Neutrophil (primary cell): ENCODE results near the gene CASKIN1.

Experiments used
- H3K27ac ChIP-seq: fragments of 200-600 bp; sonication (generic); 2 replicates; pipeline ENCODE4 v1.5.1; 2016; ENCODE audit warnings: mild to moderate bottlenecking, moderate library complexity
- H3K27me3 ChIP-seq: fragments of 200-600 bp; sonication (generic); 2 replicates; pipeline ENCODE4 v1.6.0; 2016; ENCODE audit warnings: mild to moderate bottlenecking
- H3K36me3 ChIP-seq: fragments of 200-600 bp; sonication (generic); 2 replicates; pipeline ENCODE4 v1.5.1; 2017
- H3K4me1 ChIP-seq, 2 experiments: fragments of 200-600 bp in 1 of 2; sonication (generic) in 1 of 2; 1 replicate in 1 of 2; 2 replicates in 1 of 2; pipeline versions ENCODE4 v1.5.1 to v1.6.1; 2013 to 2016; ENCODE audit warnings: low read depth in 1 of 2, low read length in 1 of 2, mild to moderate bottlenecking in 1 of 2, moderate library complexity in 1 of 2; ENCODE audit not compliant: control insufficient read depth in 1 of 2, insufficient read depth in 1 of 2
- H3K4me3 ChIP-seq, 2 experiments: fragments of 200-600 bp in 1 of 2; sonication (generic) in 1 of 2; 1 replicate in 1 of 2; 2 replicates in 1 of 2; pipeline ENCODE4 v1.5.1; 2013 to 2016; ENCODE audit warnings: low read depth in 1 of 2, low read length in 1 of 2, mild to moderate bottlenecking in 1 of 2, moderate library complexity in 1 of 2
- H3K9me3 ChIP-seq: fragments of 200-600 bp; sonication (generic); 2 replicates; pipeline ENCODE4 v1.5.1; 2016
- TF ChIP-seq, protein P1 (sequence below): fragments of 200-600 bp; sonication (generic); IDR thresholded peaks from 2 replicates; pipeline ENCODE4 v1.5.1; 2016; ENCODE audit warnings: antibody characterized with exemption

Gene CASKIN1

DNA sequence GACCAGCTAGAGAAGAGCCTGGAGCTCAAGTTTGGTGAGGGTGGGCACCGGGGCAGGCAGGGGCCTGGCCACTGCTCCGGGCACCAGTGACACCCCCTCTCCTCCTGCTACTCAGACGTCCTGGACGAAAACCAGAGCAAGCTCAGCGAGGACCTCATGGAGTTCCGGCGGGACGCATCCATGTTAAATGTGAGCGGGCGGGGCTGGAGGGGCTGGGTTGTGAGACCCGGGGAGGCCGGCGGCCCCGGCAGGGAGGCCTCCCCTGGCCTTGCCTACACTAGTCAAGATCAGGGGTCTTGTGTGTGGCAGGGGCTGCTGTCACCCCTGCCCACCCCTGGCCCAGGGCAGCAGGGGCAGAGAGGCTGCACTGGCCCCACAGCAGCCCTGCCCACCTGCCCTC is 23.0 kb downstream of the CASKIN1 start:
- TF ChIP-seq, protein P1, sequence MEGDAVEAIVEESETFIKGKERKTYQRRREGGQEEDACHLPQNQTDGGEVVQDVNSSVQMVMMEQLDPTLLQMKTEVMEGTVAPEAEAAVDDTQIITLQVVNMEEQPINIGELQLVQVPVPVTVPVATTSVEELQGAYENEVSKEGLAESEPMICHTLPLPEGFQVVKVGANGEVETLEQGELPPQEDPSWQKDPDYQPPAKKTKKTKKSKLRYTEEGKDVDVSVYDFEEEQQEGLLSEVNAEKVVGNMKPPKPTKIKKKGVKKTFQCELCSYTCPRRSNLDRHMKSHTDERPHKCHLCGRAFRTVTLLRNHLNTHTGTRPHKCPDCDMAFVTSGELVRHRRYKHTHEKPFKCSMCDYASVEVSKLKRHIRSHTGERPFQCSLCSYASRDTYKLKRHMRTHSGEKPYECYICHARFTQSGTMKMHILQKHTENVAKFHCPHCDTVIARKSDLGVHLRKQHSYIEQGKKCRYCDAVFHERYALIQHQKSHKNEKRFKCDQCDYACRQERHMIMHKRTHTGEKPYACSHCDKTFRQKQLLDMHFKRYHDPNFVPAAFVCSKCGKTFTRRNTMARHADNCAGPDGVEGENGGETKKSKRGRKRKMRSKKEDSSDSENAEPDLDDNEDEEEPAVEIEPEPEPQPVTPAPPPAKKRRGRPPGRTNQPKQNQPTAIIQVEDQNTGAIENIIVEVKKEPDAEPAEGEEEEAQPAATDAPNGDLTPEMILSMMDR, result no peak
- Histone ChIP-seq H3K4me1 (no peaks in the 10 kb centered on the region), H3K9me3 (no peaks in the 10 kb centered on the region), H3K36me3 (peaks cover 98% of the 10 kb centered on the region), H3K27ac (no peak overlapping the region), H3K4me3 (no peak overlapping the region), H3K27me3 (peaks cover 3% of the 10 kb centered on the region)

DNA sequence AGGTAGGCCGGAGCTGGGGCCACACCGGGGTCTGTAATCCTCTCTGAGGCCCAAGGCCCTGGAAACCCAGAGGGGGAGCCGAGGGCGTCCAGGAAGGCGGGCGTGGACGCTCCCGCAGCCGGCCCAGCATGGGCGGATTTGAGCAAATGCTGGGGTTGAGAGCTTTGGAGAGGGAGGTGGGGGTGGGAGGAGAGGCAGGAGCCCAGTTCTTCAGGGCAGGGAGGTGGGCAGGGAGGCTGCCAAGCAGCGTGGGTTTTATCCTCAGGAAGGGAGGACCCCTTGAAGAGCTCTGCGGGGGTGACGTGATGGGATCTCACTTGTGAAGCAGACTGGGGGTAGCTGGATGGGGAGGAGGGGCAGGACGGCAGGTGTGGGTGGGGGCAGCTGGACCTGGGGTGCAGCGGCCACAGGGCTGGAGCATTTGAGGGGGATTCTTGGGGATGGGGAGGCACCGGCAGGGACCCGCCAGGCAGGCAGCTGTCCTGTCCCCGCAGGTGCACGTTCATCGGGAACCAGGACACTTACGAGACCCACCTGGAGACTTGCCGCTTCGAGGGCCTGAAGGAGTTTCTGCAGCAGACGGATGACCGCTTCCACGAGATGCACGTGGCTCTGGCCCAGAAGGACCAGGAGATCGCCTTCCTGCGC is 23.6 kb downstream of the CASKIN1 start:
- H3K27me3 ChIP-seq, result no peaks in the 10 kb centered on the region
- no peaks in the 10 kb centered on the region for H3K9me3 ChIP-seq
- TF ChIP-seq, protein P1, result no peak
- no peak overlapping the region for H3K4me3 ChIP-seq
- H3K27ac ChIP-seq, result no peak overlapping the region
- peaks cover 99% of the 10 kb centered on the region for H3K36me3 ChIP-seq
- H3K4me1 ChIP-seq, result no peaks in the 10 kb centered on the region

DNA sequence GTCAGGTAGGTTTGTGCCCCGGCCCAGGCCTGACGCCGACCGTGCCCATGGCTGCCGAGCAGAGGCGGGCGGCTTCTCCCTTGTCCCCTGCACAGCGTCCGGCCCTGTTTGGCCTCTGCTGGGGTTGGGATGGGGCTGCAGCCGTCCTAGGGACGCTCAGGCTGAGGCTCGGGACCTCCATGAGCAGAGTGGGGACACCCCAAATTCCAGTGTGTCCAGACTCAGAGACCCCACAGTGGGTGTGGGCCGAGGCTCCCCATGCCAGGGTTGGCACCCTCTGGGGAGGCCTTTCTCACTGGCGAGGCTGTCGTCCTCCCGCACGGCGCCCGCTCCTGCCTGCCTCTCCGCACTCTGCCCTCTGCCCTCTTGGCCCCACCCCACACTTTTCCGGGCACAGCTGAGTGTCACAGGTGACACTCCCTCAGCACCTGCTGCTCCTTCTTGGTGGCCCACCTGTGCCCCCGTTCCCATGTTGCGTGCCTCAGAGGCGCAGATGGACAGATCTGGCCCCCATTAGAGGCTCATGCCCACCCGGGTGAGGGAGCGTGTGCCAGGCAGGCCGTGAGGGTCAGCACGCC is 24.7 kb downstream of the CASKIN1 start:
- TF ChIP-seq, protein P1, result no peak
- Histone ChIP-seq H3K4me3 (no peak overlapping the region), H3K27ac (no peak overlapping the region), H3K27me3 (no peaks in the 10 kb centered on the region), H3K36me3 (peaks cover 98% of the 10 kb centered on the region), H3K4me1 (no peaks in the 10 kb centered on the region), H3K9me3 (no peaks in the 10 kb centered on the region)

GRCh38 chr16:2170587-2171435 is 25.6 kb downstream of the CASKIN1 start:
- Histone ChIP-seq H3K27me3 (no peaks in the 10 kb centered on the region), H3K9me3 (no peaks in the 10 kb centered on the region), H3K36me3 (peaks cover 98% of the 10 kb centered on the region), H3K4me3 (no peak overlapping the region), H3K4me1 (no peaks in the 10 kb centered on the region), H3K27ac (no peak overlapping the region)
- TF ChIP-seq, protein P1, result no peak

DNA sequence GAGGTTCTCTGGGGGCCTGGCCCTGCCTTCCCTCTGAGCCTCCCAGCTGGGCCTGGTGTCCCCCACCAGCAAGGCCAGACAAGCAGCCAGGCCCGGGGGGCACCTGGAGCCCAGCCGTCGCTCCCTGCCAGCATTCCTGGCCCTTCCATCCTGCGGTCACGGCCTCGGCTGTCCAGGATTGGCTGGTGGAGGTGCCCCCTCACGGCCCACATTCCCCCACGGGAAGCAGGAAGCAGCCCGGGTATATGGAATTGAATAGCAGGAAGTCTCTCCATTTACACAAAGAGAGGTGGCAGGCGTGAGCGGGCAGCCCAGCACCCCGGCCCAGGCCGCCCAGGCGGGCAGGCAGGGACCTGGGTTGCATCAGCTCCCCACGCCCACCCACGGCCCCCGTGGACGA is 26.3 kb downstream of the CASKIN1 start:
- no peaks in the 10 kb centered on the region for H3K27me3 ChIP-seq
- no peak overlapping the region for H3K27ac ChIP-seq
- no peaks in the 10 kb centered on the region for H3K4me1 ChIP-seq
- peaks cover 95% of the 10 kb centered on the region for H3K36me3 ChIP-seq
- H3K9me3 ChIP-seq, result no peaks in the 10 kb centered on the region
- H3K4me3 ChIP-seq, result no peak overlapping the region
- TF ChIP-seq, protein P1, result no peak
